K562 (cell line): ENCODE data around the gene NAPEPLD. TPM values are rescaled to one million over a fixed set of nuclear protein-coding genes. Genes with fewer than 3 reads are reported as not detected.

Experiments
- CCNT2 ChIP-seq: IDR thresholded peaks from 2 replicates; pipeline ENCODE4 v1.6.1; 2011; ENCODE audit warnings: borderline replicate concordance, low read depth, mild to moderate bottlenecking, moderate library complexity, mixed read lengths, low read length; ENCODE audit not compliant: insufficient read length; ENCODE audit errors: extremely low read depth
- CHD4 ChIP-seq: fragments of 200-600 bp; sonication (generic); IDR thresholded peaks from 3 replicates; pipeline ENCODE4 v1.6.1; 2012; ENCODE audit warnings: low read depth, mild to moderate bottlenecking, mixed read lengths, low read length, inconsistent platforms; ENCODE audit not compliant: insufficient read depth, insufficient replicate concordance, poor library complexity, severe bottlenecking
- KAT8 ChIP-seq: fragments of 450-650 bp; IDR thresholded peaks from 2 replicates; pipeline ENCODE4 v1.6.1; 2016; ENCODE audit warnings: low read depth, mild to moderate bottlenecking
- MCM2 ChIP-seq: fragments of 450-650 bp; IDR thresholded peaks from 2 replicates; pipeline ENCODE4 v1.6.1; 2017; ENCODE audit warnings: low read depth, mild to moderate bottlenecking
- MEF2D ChIP-seq: conservative IDR thresholded peaks from 2 replicates; pipeline ENCODE4 v1.6.1; 2016; ENCODE audit warnings: low read depth, missing genetic modification characterization, missing compliant biosample characterization
- NCOA1 ChIP-seq: fragments of 450-650 bp; IDR thresholded peaks from 2 replicates; pipeline ENCODE4 v1.6.1; 2016; ENCODE audit warnings: low read depth
- PURB ChIP-seq: sonication (generic); formaldehyde crosslinking; IDR thresholded peaks from 2 replicates; pipeline ENCODE4 v1.9.0; 2021; ENCODE audit warnings: low read depth, mild to moderate bottlenecking, missing genetic modification reagents
- TEAD1 ChIP-seq, 2 experiments: fragments of 450-650 bp in 1 of 2; sonication (generic) in 1 of 2; formaldehyde crosslinking; IDR thresholded peaks; 2 replicates each; pipeline versions ENCODE4 v1.4.0 to v1.8.0; 2020 to 2022; ENCODE audit warnings: mild to moderate bottlenecking in 2 of 2, missing genetic modification reagents in 1 of 2
- ZNF449 ChIP-seq: fragments of 250-450 bp; sonication (Bioruptor Pico); IDR thresholded peaks from 2 replicates; pipeline ENCODE4 v1.8.0; 2022; ENCODE audit warnings: moderate library complexity, mild to moderate bottlenecking, inconsistent platforms
- polyA plus RNA-seq, 8 experiments: library from polyadenylated mRNA; depleted of rRNA in 4 of 8; stranded (reverse) in 5 of 8; unstranded in 3 of 8; fragments of >200 nt; fragmentation: Nextera tagmentation in 2 of 8; fragmentation: Illumina TruSeq in 1 of 8; extraction: Ambion mirVana in 2 of 8; extraction: Trizol in 1 of 8; gene quantifications; 2 replicates each; pipeline versions ENCODE4 v1.2.1 to v1.2.3, GENCODE V29; 2011 to 2014; ENCODE audit warnings: inconsistent platforms in 1 of 8, missing spikeins in 1 of 8
- total RNA-seq, 7 experiments: library from RNA; depleted of rRNA in 6 of 7; stranded (reverse); fragments of >200 nt in 6 of 7; fragmentation: Illumina TruSeq in 2 of 7; extraction: Trizol in 2 of 7; gene quantifications; 2 replicates each; pipeline versions ENCODE4 v1.2.1 to v1.2.3, GENCODE V29; 2011 to 2021; ENCODE audit warnings: low replicate concordance in 1 of 7
- TF ChIP-seq, protein P1 (sequence below), 2 experiments: fragments of 200-800 bp in 1 of 2; sonication (Bioruptor generic) in 1 of 2; sonication (generic) in 1 of 2; formaldehyde crosslinking in 1 of 2; IDR thresholded peaks in 1 of 2; conservative IDR thresholded peaks in 1 of 2; 2 replicates each; pipeline versions ENCODE4 v1.5.0 to v1.6.1; 2016 to 2020; ENCODE audit warnings: missing compliant biosample characterization in 1 of 2, missing genetic modification characterization in 1 of 2, missing genetic modification reagents in 1 of 2
- TF ChIP-seq, protein P2 (sequence below): sonication (generic); formaldehyde crosslinking; IDR thresholded peaks from 2 replicates; pipeline ENCODE4 v1.8.1; 2023; ENCODE audit warnings: mild to moderate bottlenecking, missing genetic modification reagents
- TF ChIP-seq, protein P3 (sequence below), 2 experiments: fragments of 450-650 bp; formaldehyde crosslinking in 1 of 2; IDR thresholded peaks; 2 replicates each; pipeline versions ENCODE4 v1.4.0 to v1.6.1; 2014 to 2020; ENCODE audit warnings: mild to moderate bottlenecking in 2 of 2, borderline replicate concordance in 1 of 2, low read depth in 1 of 2

The NAPEPLD gene
- total and polyA plus RNA-seq, 9 of the 15 experiments (the other 6 are each of a cell fraction or from before 2014, with no cell fraction given): 3.2 to 11.0 (median 7.5) TPM

DNA sequence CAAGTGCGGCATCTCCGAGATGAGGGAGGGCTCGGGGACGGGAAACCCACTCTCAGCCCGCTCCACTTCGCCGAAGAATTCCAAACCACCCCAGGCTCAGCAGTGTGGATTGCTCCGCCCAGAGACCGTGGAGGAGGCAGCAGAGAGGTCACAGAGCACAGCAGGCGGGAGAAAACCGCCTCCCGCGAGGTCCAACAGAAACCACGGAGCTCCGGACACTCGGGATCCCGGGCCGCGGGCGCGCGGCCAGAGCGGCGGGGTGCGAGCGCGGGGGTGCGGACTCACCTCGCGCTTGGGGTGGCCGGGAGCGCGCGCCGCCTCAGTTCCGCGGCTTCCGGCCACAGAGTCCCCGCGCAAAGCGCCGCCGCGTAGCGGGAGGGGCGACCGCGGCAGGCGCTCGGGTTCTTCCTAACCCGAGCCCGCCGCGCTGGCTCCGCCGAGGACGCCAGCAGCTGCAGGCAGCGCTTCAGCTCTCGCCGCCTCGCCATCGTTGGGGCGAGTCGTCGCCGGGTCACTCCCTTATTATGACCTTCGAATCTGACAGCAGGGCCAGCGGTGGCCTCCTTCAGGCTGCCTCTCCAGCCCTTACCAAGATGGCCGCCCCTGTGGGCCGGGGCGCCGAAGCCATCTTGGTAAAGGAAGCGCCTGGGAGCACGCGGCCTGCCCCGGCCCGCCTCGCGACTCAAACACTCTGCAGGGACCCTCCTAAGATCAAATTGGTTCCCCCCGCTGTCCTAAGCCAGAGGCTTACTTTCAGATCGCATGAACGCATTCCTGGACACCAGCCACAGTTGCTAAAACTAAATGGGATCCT, at the start of gene NAPEPLD (continued):
- TF ChIP-seq TEAD1 (CRISPR knock-in tag; IDR thresholded peaks at IDR 0.05) (peak; percentile 60 to 93), MCM2 (no peak), ZNF449 (CRISPR knock-in tag) (peak; percentile 88), KAT8 (no peak), NCOA1 (peak; percentile 31), PURB (CRISPR knock-in tag) (no peak), CCNT2 (peak; percentile 94), MEF2D (tag) (peak; percentile 53; the same call in 1 of the 2 replicates), CHD4 (no peak)
- TF ChIP-seq, protein P1, sequence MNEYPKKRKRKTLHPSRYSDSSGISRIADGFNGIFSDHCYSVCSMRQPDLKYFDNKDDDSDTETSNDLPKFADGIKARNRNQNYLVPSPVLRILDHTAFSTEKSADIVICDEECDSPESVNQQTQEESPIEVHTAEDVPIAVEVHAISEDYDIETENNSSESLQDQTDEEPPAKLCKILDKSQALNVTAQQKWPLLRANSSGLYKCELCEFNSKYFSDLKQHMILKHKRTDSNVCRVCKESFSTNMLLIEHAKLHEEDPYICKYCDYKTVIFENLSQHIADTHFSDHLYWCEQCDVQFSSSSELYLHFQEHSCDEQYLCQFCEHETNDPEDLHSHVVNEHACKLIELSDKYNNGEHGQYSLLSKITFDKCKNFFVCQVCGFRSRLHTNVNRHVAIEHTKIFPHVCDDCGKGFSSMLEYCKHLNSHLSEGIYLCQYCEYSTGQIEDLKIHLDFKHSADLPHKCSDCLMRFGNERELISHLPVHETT (CRISPR knock-in tag; conservative IDR thresholded peaks at IDR 0.05 in 1 of 2, IDR thresholded peaks at IDR 0.05 in 1 of 2): peak in 1 of 2 experiments; percentile 94; a peak in 2 of 4 replicates
- TF ChIP-seq, protein P2, sequence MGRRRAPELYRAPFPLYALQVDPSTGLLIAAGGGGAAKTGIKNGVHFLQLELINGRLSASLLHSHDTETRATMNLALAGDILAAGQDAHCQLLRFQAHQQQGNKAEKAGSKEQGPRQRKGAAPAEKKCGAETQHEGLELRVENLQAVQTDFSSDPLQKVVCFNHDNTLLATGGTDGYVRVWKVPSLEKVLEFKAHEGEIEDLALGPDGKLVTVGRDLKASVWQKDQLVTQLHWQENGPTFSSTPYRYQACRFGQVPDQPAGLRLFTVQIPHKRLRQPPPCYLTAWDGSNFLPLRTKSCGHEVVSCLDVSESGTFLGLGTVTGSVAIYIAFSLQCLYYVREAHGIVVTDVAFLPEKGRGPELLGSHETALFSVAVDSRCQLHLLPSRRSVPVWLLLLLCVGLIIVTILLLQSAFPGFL (CRISPR knock-in tag): peak; percentile 96; the same call in 1 of the 2 replicates
- TF ChIP-seq, protein P3, sequence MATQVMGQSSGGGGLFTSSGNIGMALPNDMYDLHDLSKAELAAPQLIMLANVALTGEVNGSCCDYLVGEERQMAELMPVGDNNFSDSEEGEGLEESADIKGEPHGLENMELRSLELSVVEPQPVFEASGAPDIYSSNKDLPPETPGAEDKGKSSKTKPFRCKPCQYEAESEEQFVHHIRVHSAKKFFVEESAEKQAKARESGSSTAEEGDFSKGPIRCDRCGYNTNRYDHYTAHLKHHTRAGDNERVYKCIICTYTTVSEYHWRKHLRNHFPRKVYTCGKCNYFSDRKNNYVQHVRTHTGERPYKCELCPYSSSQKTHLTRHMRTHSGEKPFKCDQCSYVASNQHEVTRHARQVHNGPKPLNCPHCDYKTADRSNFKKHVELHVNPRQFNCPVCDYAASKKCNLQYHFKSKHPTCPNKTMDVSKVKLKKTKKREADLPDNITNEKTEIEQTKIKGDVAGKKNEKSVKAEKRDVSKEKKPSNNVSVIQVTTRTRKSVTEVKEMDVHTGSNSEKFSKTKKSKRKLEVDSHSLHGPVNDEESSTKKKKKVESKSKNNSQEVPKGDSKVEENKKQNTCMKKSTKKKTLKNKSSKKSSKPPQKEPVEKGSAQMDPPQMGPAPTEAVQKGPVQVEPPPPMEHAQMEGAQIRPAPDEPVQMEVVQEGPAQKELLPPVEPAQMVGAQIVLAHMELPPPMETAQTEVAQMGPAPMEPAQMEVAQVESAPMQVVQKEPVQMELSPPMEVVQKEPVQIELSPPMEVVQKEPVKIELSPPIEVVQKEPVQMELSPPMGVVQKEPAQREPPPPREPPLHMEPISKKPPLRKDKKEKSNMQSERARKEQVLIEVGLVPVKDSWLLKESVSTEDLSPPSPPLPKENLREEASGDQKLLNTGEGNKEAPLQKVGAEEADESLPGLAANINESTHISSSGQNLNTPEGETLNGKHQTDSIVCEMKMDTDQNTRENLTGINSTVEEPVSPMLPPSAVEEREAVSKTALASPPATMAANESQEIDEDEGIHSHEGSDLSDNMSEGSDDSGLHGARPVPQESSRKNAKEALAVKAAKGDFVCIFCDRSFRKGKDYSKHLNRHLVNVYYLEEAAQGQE (IDR thresholded peaks at IDR 0.05; ENCODE audit: borderline replicate concordance): 0 out of 2 replicates have a peak, but pooled peaks have one; percentile 2
- TF ChIP-seq, protein P3 (CRISPR knock-in tag; IDR thresholded peaks at IDR 0.05; ENCODE audit: low read depth): peak; percentile 84
